NCI-H128 (cell line): ENCODE measurements around the gene NTM.

Experiments
- DNase-seq: peaks from one replicate; lab custom pipeline; 2025; ENCODE audit not compliant: unreplicated experiment; lab: John Stamatoyannopoulos, UW

The NTM gene

GRCh38 chr11:131932584-131933325 is 562.3 kb downstream of the NTM start:
- DNase-seq, result no peak

DNA sequence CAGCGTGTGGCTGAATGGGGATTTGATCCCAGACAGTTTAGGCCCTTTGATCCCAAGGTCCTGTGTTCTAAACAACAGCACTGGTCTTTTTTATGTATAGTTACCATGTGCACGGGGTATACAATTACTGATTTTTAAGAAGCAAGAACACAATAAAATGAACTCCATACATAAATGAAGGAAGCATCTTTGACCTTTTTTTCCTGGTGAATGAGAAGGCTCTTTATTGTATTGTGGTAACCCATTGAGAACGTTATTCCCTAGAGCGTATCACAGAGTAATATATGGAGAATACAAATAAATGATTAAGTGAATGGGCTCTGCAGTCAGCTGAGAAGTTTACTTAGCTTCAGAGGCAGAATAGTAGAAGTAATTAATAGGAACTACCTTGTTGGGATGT is 563.6 kb downstream of the NTM start:
- DNase-seq, result no peak

GRCh38 chr11:131938351-131938751 is 567.9 kb downstream of the NTM start:
- DNase-seq, result no peak

DNA sequence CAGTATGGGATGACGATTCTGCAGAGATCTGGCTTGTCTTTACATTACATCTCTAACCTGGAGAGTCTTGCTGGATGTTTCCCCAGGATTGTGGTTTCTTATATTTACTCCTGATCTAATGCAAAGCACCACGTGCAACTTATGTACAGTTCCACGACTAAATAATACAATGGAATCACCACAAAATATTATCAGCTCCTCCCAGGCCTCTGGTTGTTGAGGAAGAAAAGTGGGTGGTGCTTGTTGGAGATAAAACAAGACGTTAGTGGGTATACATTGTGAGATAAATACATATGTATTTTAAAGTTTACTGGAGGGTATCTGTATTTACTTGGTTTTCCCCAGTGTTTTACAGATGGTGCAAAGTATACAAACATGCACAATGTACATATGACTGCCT is 569.7 kb downstream of the NTM start:
- no peak for DNase-seq

DNA sequence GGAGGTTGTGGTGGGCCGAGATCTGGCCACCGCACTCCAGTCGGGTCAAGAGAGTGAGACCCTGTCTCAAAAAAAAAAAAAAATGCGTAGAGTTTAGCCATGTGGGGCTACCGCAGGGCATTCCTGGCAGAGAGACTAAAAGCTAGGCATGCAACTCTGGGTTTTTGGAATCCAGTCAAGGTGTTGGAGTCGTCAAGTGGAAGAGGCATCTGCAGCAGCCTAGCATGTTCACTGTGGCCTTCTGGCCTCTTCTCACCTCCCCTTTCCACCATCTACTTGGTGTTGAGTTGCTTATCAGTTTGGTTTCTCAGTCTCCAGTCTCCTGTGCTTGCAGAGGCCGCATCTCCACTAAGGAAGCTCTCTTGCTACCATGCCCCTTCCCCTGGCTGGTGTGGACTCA is 572.5 kb downstream of the NTM start:
- no peak for DNase-seq

- DNase-seq, result no peak
Observed at GRCh38 chr11:131943295-131943694, 572.9 kb downstream of the NTM start.

DNA sequence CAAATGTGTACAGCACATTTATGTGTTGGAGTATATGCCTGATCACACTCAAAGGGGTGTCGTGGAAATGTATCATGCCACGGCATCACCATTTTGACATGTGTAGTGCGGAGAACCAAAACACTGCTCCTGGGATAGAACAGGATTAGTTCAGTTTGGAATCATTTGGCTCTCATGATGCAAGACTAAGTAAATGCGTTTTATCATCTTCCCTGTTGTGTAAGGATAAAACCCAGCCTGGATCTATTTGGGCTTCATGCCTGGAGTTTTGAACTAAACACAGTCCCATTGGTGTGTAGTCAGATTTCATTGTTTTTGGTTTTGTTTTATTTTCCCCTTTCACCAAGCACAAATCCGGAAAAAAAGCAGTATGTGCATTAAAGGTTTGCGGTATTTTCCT is 574.3 kb downstream of the NTM start:
- DNase-seq, result no peak

GRCh38 chr11:131945706-131946105 is 575.3 kb downstream of the NTM start:
- DNase-seq, result no peak

GRCh38 chr11:131947511-131947910 is 577.1 kb downstream of the NTM start:
- DNase-seq, result no peak

DNA sequence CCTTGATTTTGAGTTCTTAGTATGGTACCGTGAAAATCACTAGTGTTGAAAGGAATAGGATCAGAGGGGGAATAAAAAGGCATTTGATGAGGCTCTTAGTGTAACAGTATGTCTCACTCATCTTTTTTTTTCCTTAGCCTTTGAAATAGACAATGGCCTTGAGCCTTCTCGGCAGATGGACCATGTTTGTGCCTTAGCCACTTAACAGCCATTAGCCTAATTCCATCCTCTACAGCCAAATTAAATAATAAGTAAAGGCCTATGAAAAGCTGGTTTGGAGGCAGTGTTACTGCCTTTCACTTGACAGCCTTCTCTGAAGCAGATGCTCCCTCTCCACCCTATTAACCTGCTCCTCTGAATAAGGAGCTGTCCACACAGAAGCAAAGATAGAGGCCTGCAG is 580.7 kb downstream of the NTM start:
- no peak for DNase-seq

GRCh38 chr11:131954146-131954545 is 583.7 kb downstream of the NTM start:
- DNase-seq, result no peak

- no peak for DNase-seq
Observed at GRCh38 chr11:131955904-131956303, 585.5 kb downstream of the NTM start.

DNA sequence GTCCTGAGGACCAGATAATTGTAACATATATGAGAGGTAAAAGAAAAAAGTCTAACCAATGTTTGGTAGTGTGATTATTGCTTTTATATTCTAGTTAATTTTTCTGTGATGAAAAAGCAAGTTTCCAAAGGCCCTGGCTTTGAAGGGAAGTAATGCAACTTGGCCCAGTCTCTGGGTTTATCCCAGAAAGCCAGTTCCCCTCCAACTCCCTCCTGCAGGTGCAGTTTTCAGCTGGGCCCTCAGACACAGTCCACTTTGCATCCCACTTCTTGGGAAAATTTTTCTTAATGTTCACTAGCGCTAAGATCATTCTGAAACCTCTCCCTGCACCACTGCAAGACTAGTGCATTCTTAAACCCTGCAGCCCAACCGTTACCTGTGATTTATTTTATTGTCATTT is 586.8 kb downstream of the NTM start:
- no peak for DNase-seq

- no peak for DNase-seq
Observed at GRCh38 chr11:131957875-131958274, 587.5 kb downstream of the NTM start.

- DNase-seq, result no peak
Observed at GRCh38 chr11:131962818-131963217, 592.4 kb downstream of the NTM start.

GRCh38 chr11:131964698-131965483 is 594.5 kb downstream of the NTM start:
- DNase-seq, result no peak

DNA sequence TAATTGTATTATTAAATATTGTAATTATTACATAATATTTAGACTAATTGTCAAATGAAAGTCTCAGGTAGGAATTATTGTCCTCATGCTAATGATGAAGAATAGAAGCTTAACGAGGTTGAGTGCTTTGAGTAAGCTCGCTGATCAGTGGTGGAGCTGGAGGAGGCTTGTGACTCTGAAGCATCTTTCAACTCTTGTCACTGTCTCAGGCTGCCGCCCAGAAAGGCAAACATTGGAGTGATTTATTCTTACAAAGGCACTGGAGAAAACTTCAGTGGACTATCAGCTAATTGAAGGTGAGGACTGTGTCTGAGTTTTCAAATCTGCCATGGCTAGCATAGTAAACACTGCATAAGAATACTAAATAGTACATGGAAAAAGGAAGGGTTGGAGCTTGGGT is 595.1 kb downstream of the NTM start:
- DNase-seq, result no peak

- DNase-seq, result no peak
Observed at GRCh38 chr11:131966667-131967066, 596.3 kb downstream of the NTM start.

DNA sequence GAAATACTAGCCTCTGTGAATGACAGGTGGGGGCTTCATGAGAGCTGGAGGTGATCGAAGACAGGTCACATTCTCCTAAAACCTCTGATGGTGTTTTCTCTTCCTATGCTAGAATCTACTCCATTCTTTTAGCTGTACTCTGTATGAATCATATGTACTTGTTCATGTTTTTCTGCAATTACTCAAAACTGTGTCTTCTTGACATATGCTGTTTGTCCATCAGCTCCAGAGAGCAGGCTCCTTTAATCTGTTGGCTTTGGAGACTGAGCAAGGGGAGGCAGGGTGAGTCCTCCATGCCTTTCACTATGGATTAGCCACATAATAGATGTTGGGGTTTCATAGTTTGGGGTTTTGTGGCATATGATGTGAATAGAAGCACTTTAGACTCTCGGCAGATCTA is 598.8 kb downstream of the NTM start:
- DNase-seq, result no peak

DNA sequence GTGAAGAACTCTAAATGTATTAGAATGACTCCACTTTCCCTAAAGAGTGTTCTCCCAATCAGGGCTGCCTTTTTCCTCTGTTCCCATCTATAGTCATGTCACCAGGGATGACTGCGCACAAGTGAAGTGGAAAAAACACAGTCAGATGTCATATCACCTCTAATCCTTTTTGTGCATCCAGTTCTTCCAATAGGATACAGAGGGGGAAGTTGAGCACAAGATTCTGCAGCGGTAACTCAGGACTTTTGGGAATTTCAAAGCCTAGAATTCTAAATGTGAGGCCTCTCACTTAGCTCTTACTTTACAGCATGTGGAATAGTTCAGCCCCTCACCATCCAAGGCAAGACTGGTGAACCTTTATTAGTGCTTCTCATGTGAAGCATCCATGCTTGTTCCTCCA is 602.6 kb downstream of the NTM start:
- DNase-seq, result no peak

DNA sequence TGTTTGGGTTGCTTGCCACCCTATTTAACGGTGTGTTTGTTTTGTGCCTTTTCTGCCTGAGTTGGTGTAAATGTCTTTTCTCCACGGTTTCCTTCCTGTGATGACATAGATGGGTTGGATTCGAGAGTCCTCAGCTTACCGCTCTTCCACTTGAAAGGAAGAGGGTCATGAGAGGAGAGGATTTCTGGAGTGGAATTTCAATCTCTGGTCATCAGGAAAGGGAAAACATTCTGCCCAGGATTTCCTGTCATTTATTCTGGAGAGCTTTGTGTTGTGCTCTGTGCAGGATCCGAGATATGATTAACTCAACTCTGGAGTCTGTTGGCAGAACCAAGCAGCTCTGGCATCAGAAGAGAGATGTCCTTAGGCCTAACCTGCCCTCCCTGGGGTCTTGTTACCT is 605.2 kb downstream of the NTM start:
- DNase-seq, result no peak

GRCh38 chr11:131976021-131976420 is 605.6 kb downstream of the NTM start:
- DNase-seq, result no peak

GRCh38 chr11:131977231-131977630 is 606.8 kb downstream of the NTM start:
- no peak for DNase-seq
